K562 (cell line): ENCODE results near the gene MLN. TPM values are rescaled to one million over a fixed set of nuclear protein-coding genes. Genes with fewer than 3 reads are reported as not detected.
A peak's percentile ranks its signal among the peaks of the same experiment; 100 is the strongest.

Source experiments
- BCOR ChIP-seq: fragments of 450-650 bp; IDR thresholded peaks from 2 replicates; pipeline ENCODE4 v1.6.1; 2016
- CBX2 ChIP-seq: fragments of 200-600 bp; sonication (generic); IDR thresholded peaks from one replicate; pipeline ENCODE4 v1.6.1; 2012; ENCODE audit warnings: mild to moderate bottlenecking, low read length, inconsistent platforms; ENCODE audit not compliant: insufficient read depth, poor library complexity, severe bottlenecking
- CHCHD3 ChIP-seq: fragments of 250-450 bp; sonication (Bioruptor Pico); IDR thresholded peaks from 2 replicates; pipeline ENCODE4 v2.1.2; 2022; ENCODE audit warnings: mild to moderate bottlenecking
- ETV1 ChIP-seq: fragments of 450-650 bp; conservative IDR thresholded peaks from 2 replicates; pipeline ENCODE4 v1.6.1; 2016; ENCODE audit warnings: missing genetic modification characterization, control low read depth, low read depth, missing compliant biosample characterization
- PHB2 ChIP-seq: fragments of 450-650 bp; IDR thresholded peaks from 2 replicates; pipeline ENCODE4 v1.6.1; 2017; ENCODE audit warnings: low read depth
- SMC3 ChIP-seq: conservative IDR thresholded peaks from 2 replicates; pipeline ENCODE4 v1.6.1; 2011; ENCODE audit warnings: low read depth, low read length, improper control_type of control experiment; ENCODE audit not compliant: insufficient read depth
- STAG1 ChIP-seq: sonication (generic); formaldehyde crosslinking; IDR thresholded peaks from 2 replicates; pipeline ENCODE4 v1.5.0; 2020; ENCODE audit warnings: missing genetic modification reagents, borderline replicate concordance
- SUPT5H ChIP-seq: fragments of 450-650 bp; IDR thresholded peaks from 2 replicates; pipeline ENCODE4 v1.6.1; 2016
- XRCC5 ChIP-seq: fragments of 200-400 bp; formaldehyde crosslinking; IDR thresholded peaks from 2 replicates; pipeline ENCODE4 v1.6.1; 2017; ENCODE audit warnings: low read depth, mild to moderate bottlenecking, low read length
- ZNF24 ChIP-seq: fragments of 450-650 bp; IDR thresholded peaks from 2 replicates; pipeline ENCODE4 v1.6.1; 2016
- polyA plus RNA-seq, 8 experiments: library from polyadenylated mRNA; depleted of rRNA in 4 of 8; stranded (reverse) in 5 of 8; unstranded in 3 of 8; fragments of >200 nt; fragmentation: Nextera tagmentation in 2 of 8; fragmentation: Illumina TruSeq in 1 of 8; extraction: Ambion mirVana in 2 of 8; extraction: Trizol in 1 of 8; gene quantifications; 2 replicates each; pipeline versions ENCODE4 v1.2.1 to v1.2.3, GENCODE V29; 2011 to 2014; ENCODE audit warnings: inconsistent platforms in 1 of 8, missing spikeins in 1 of 8
- total RNA-seq, 7 experiments: library from RNA; depleted of rRNA in 6 of 7; stranded (reverse); fragments of >200 nt in 6 of 7; fragmentation: Illumina TruSeq in 2 of 7; extraction: Trizol in 2 of 7; gene quantifications; 2 replicates each; pipeline versions ENCODE4 v1.2.1 to v1.2.3, GENCODE V29; 2011 to 2021; ENCODE audit warnings: low replicate concordance in 1 of 7
- TF ChIP-seq, protein P1 (sequence below): IDR thresholded peaks from 2 replicates; pipeline ENCODE4 v1.6.1; 2016; ENCODE audit warnings: missing genetic modification characterization, missing compliant biosample characterization
- TF ChIP-seq, protein P2 (sequence below): fragments of 250-450 bp; sonication (Bioruptor Pico); IDR thresholded peaks from 2 replicates; pipeline ENCODE4 v1.5.0; 2021
- TF ChIP-seq, protein P3 (sequence below), 3 experiments: IDR thresholded peaks in 2 of 3; conservative IDR thresholded peaks in 1 of 3; 2 replicates each; pipeline ENCODE4 v1.5.1; 2011 to 2012; ENCODE audit warnings: low read length in 3 of 3, mild to moderate bottlenecking in 3 of 3, control low read depth in 2 of 3, improper control_type of control experiment in 1 of 3, inconsistent platforms in 1 of 3, low read depth in 1 of 3, mixed read lengths in 1 of 3, moderate library complexity in 1 of 3; ENCODE audit not compliant: insufficient read depth in 2 of 3
- TF ChIP-seq, protein P4 (sequence below): fragments of 250-450 bp; sonication (Bioruptor Pico); IDR thresholded peaks from 2 replicates; pipeline ENCODE4 v1.8.0; 2021; ENCODE audit warnings: mild to moderate bottlenecking, moderate library complexity
- TF ChIP-seq, protein P5 (sequence below): sonication (generic); formaldehyde crosslinking; IDR thresholded peaks from 2 replicates; pipeline ENCODE4 v1.8.0; 2022; ENCODE audit warnings: mild to moderate bottlenecking, missing genetic modification reagents
- TF ChIP-seq, protein P6 (sequence below): fragments of 450-650 bp; IDR thresholded peaks from 2 replicates; pipeline ENCODE4 v1.6.1; 2016
- TF ChIP-seq, protein P7 (sequence below): fragments of 450-650 bp; IDR thresholded peaks from 2 replicates; pipeline ENCODE4 v1.6.1; 2014; ENCODE audit warnings: low read depth, mild to moderate bottlenecking, moderate library complexity, borderline replicate concordance

The MLN gene
- total and polyA plus RNA-seq, 9 of the 15 experiments (the other 6 are each of a cell fraction or from before 2014, with no cell fraction given): not detected

DNA sequence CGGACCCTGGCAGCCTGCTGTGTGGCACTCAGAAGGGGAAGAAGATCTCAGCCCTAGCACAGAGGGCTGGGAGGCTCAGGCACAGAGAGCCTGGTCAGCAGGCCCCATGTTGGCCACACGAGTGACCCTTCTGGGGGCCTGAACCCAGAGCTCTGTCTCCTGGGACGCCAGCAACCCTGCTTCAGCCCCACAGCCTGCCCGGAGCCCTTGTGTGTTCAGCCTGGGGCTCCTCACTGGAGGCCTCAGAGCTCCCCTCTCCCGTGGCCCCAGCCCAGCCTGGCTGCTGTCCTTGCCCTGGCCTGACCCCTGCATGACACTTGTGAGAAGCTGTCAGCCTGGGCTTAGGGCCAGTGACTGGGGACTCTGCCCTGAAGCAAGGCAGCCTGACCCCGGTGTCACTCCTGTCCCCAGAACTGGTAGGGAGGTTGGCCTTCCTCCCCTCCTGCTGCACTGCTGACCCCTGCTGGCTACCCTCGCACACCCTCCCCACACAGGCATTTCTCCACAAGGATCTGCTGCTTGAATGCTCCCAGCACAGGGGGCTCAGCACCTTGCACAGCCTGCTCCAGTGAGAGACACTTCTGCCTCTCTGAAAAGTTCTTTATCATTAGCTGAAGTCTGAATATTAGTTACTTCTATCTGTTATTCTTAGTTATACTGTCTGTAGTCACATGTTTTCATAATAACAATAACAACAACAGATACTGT, 41.7 kb downstream of the MLN start (continued):
- TF ChIP-seq, protein P1, sequence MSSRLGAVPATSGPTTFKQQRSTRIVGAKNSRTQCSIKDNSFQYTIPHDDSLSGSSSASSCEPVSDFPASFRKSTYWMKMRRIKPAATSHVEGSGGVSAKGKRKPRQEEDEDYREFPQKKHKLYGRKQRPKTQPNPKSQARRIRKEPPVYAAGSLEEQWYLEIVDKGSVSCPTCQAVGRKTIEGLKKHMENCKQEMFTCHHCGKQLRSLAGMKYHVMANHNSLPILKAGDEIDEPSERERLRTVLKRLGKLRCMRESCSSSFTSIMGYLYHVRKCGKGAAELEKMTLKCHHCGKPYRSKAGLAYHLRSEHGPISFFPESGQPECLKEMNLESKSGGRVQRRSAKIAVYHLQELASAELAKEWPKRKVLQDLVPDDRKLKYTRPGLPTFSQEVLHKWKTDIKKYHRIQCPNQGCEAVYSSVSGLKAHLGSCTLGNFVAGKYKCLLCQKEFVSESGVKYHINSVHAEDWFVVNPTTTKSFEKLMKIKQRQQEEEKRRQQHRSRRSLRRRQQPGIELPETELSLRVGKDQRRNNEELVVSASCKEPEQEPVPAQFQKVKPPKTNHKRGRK (tag): no peak
- TF ChIP-seq SMC3: peak; percentile 96
- TF ChIP-seq STAG1 (CRISPR knock-in tag): peak; percentile 88
- TF ChIP-seq CHCHD3 (CRISPR knock-in tag): no peak
- TF ChIP-seq, protein P2, sequence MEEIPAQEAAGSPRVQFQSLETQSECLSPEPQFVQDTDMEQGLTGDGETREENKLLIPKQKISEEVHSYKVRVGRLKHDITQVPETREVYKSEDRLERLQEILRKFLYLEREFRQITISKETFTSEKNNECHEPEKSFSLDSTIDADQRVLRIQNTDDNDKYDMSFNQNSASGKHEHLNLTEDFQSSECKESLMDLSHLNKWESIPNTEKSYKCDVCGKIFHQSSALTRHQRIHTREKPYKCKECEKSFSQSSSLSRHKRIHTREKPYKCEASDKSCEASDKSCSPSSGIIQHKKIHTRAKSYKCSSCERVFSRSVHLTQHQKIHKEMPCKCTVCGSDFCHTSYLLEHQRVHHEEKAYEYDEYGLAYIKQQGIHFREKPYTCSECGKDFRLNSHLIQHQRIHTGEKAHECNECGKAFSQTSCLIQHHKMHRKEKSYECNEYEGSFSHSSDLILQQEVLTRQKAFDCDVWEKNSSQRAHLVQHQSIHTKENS (CRISPR knock-in tag): no peak
- no peak for TF ChIP-seq PHB2
- TF ChIP-seq, protein P3, sequence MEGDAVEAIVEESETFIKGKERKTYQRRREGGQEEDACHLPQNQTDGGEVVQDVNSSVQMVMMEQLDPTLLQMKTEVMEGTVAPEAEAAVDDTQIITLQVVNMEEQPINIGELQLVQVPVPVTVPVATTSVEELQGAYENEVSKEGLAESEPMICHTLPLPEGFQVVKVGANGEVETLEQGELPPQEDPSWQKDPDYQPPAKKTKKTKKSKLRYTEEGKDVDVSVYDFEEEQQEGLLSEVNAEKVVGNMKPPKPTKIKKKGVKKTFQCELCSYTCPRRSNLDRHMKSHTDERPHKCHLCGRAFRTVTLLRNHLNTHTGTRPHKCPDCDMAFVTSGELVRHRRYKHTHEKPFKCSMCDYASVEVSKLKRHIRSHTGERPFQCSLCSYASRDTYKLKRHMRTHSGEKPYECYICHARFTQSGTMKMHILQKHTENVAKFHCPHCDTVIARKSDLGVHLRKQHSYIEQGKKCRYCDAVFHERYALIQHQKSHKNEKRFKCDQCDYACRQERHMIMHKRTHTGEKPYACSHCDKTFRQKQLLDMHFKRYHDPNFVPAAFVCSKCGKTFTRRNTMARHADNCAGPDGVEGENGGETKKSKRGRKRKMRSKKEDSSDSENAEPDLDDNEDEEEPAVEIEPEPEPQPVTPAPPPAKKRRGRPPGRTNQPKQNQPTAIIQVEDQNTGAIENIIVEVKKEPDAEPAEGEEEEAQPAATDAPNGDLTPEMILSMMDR (IDR thresholded peaks at IDR 0.05 in 2 of 3, conservative IDR thresholded peaks at IDR 0.05 in 1 of 3; ENCODE audit: insufficient read depth in 2 of 3, low read depth in 1 of 3, low read length in 3 of 3): peak; percentile 93 to 97 (median 96)
- TF ChIP-seq, protein P4, sequence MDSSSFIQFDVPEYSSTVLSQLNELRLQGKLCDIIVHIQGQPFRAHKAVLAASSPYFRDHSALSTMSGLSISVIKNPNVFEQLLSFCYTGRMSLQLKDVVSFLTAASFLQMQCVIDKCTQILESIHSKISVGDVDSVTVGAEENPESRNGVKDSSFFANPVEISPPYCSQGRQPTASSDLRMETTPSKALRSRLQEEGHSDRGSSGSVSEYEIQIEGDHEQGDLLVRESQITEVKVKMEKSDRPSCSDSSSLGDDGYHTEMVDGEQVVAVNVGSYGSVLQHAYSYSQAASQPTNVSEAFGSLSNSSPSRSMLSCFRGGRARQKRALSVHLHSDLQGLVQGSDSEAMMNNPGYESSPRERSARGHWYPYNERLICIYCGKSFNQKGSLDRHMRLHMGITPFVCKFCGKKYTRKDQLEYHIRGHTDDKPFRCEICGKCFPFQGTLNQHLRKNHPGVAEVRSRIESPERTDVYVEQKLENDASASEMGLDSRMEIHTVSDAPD (CRISPR knock-in tag): no peak
- TF ChIP-seq ZNF24: peak; percentile 62; the same call in 1 of the 2 replicates
- TF ChIP-seq, protein P5, sequence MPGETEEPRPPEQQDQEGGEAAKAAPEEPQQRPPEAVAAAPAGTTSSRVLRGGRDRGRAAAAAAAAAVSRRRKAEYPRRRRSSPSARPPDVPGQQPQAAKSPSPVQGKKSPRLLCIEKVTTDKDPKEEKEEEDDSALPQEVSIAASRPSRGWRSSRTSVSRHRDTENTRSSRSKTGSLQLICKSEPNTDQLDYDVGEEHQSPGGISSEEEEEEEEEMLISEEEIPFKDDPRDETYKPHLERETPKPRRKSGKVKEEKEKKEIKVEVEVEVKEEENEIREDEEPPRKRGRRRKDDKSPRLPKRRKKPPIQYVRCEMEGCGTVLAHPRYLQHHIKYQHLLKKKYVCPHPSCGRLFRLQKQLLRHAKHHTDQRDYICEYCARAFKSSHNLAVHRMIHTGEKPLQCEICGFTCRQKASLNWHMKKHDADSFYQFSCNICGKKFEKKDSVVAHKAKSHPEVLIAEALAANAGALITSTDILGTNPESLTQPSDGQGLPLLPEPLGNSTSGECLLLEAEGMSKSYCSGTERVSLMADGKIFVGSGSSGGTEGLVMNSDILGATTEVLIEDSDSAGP (CRISPR knock-in tag): no peak
- TF ChIP-seq, protein P6, sequence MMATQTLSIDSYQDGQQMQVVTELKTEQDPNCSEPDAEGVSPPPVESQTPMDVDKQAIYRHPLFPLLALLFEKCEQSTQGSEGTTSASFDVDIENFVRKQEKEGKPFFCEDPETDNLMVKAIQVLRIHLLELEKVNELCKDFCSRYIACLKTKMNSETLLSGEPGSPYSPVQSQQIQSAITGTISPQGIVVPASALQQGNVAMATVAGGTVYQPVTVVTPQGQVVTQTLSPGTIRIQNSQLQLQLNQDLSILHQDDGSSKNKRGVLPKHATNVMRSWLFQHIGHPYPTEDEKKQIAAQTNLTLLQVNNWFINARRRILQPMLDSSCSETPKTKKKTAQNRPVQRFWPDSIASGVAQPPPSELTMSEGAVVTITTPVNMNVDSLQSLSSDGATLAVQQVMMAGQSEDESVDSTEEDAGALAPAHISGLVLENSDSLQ: peak; percentile 82
- TF ChIP-seq, protein P7, sequence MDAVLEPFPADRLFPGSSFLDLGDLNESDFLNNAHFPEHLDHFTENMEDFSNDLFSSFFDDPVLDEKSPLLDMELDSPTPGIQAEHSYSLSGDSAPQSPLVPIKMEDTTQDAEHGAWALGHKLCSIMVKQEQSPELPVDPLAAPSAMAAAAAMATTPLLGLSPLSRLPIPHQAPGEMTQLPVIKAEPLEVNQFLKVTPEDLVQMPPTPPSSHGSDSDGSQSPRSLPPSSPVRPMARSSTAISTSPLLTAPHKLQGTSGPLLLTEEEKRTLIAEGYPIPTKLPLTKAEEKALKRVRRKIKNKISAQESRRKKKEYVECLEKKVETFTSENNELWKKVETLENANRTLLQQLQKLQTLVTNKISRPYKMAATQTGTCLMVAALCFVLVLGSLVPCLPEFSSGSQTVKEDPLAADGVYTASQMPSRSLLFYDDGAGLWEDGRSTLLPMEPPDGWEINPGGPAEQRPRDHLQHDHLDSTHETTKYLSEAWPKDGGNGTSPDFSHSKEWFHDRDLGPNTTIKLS: 0 out of 2 replicates have a peak, but pooled peaks have one; percentile 34
- no peak for TF ChIP-seq CBX2
- TF ChIP-seq SUPT5H: no peak
- no peak for TF ChIP-seq XRCC5
- peak; percentile 80 for TF ChIP-seq BCOR
- TF ChIP-seq ETV1 (tag): no peak
